ENCODE measurements around the gene ANKRD53.

- TF ChIP-seq, protein P1, sequence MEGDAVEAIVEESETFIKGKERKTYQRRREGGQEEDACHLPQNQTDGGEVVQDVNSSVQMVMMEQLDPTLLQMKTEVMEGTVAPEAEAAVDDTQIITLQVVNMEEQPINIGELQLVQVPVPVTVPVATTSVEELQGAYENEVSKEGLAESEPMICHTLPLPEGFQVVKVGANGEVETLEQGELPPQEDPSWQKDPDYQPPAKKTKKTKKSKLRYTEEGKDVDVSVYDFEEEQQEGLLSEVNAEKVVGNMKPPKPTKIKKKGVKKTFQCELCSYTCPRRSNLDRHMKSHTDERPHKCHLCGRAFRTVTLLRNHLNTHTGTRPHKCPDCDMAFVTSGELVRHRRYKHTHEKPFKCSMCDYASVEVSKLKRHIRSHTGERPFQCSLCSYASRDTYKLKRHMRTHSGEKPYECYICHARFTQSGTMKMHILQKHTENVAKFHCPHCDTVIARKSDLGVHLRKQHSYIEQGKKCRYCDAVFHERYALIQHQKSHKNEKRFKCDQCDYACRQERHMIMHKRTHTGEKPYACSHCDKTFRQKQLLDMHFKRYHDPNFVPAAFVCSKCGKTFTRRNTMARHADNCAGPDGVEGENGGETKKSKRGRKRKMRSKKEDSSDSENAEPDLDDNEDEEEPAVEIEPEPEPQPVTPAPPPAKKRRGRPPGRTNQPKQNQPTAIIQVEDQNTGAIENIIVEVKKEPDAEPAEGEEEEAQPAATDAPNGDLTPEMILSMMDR (IDR thresholded peaks at IDR 0.05), result no peak
- no peak for TF ChIP-seq ZFX (IDR thresholded peaks at IDR 0.05; ENCODE audit: borderline replicate concordance)
Measured at GRCh38 chr2:70983506-70984227, 5.2 kb downstream of the ANKRD53 start.
